Measurements from ENCODE around the gene RTKN. TPM values are rescaled to one million over a fixed set of nuclear protein-coding genes. Genes with fewer than 3 reads are reported as not detected.

The RTKN gene
- total RNA-seq, 1 experiment from 2014 or later = 83.1 TPM

DNA sequence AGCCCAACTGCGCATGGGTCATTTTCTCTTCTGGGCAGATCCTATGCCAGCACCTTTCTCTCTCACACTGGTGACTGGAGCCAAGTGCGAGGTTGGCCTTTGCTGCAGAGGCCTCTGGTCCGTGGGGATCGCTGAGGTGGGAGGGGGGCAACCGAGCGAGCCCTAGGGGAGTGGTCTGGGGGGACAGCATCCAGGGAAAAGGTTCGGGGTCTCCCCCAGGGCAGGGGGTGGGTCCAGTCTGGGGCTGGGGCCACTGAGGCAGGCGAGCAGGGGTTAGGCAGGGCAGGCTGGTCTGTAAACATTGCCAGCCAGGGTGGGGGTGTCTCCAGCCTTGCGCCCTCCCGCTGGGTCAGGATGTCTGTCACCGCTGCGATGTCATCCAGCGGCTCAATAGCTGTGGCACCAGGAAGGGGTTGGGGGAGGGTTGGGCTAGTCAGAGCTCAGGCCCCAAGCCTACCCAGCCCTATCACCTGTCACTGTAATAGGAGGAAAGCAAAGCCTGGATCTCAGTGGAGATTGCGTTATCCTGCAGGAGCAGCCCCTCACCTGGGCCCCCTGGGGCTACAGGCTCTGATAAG lies 15.5 kb downstream of the RTKN start:
- H3K4me1 ChIP-seq (ENCODE audit: control insufficient read depth, insufficient read depth, low read length) = peaks cover 3% of the 10 kb centered on the region; the same call in 1 of the 2 replicates
- H3K36me3 ChIP-seq (ENCODE audit: control insufficient read depth, insufficient read depth, low read length) = peaks cover 4% of the 10 kb centered on the region
- intact Hi-C loops (cut with micrococcal nuclease; ENCODE audit: unreplicated experiment) = no loop called here
- H3K4me3 ChIP-seq (ENCODE audit: low read depth in 2 of 2, low read length in 2 of 2) = no peak overlapping the region
- H3K9me3 ChIP-seq (ENCODE audit: control insufficient read depth, insufficient read depth, low read depth, low read length) = no peaks in the 10 kb centered on the region
- no peak for DNase-seq (ENCODE audit: low read depth, low spot score)
- TF ChIP-seq POLR2AphosphoS5 (IDR thresholded peaks at IDR 0.05; ENCODE audit: low read depth, low read length) (no peak), TCF7L2 (IDR thresholded peaks at IDR 0.05; ENCODE audit: low read depth, low read length) (no peak), SIN3A (IDR thresholded peaks at IDR 0.05; ENCODE audit: borderline replicate concordance, insufficient read depth, low read depth, low read length) (no peak)
- TF ChIP-seq, protein P1, sequence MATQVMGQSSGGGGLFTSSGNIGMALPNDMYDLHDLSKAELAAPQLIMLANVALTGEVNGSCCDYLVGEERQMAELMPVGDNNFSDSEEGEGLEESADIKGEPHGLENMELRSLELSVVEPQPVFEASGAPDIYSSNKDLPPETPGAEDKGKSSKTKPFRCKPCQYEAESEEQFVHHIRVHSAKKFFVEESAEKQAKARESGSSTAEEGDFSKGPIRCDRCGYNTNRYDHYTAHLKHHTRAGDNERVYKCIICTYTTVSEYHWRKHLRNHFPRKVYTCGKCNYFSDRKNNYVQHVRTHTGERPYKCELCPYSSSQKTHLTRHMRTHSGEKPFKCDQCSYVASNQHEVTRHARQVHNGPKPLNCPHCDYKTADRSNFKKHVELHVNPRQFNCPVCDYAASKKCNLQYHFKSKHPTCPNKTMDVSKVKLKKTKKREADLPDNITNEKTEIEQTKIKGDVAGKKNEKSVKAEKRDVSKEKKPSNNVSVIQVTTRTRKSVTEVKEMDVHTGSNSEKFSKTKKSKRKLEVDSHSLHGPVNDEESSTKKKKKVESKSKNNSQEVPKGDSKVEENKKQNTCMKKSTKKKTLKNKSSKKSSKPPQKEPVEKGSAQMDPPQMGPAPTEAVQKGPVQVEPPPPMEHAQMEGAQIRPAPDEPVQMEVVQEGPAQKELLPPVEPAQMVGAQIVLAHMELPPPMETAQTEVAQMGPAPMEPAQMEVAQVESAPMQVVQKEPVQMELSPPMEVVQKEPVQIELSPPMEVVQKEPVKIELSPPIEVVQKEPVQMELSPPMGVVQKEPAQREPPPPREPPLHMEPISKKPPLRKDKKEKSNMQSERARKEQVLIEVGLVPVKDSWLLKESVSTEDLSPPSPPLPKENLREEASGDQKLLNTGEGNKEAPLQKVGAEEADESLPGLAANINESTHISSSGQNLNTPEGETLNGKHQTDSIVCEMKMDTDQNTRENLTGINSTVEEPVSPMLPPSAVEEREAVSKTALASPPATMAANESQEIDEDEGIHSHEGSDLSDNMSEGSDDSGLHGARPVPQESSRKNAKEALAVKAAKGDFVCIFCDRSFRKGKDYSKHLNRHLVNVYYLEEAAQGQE (IDR thresholded peaks at IDR 0.05; ENCODE audit: insufficient read depth in 1 of 2, low read depth in 2 of 2, low read length in 1 of 2) = no peak
- TF ChIP-seq, protein P2, sequence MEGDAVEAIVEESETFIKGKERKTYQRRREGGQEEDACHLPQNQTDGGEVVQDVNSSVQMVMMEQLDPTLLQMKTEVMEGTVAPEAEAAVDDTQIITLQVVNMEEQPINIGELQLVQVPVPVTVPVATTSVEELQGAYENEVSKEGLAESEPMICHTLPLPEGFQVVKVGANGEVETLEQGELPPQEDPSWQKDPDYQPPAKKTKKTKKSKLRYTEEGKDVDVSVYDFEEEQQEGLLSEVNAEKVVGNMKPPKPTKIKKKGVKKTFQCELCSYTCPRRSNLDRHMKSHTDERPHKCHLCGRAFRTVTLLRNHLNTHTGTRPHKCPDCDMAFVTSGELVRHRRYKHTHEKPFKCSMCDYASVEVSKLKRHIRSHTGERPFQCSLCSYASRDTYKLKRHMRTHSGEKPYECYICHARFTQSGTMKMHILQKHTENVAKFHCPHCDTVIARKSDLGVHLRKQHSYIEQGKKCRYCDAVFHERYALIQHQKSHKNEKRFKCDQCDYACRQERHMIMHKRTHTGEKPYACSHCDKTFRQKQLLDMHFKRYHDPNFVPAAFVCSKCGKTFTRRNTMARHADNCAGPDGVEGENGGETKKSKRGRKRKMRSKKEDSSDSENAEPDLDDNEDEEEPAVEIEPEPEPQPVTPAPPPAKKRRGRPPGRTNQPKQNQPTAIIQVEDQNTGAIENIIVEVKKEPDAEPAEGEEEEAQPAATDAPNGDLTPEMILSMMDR (IDR thresholded peaks at IDR 0.05) = no peak
- ChIA-PET POLR2A (no interaction called here), CTCF (no interaction called here)
- H3K27me3 ChIP-seq (ENCODE audit: control insufficient read depth, insufficient read depth, low read length) = no peaks in the 10 kb centered on the region
- ATAC-seq = no peak
- H3K27ac ChIP-seq (ENCODE audit: low read length) = no peak overlapping the region
- BruUV-seq (replicated peaks) = no TSS peak
- in situ Hi-C loops (cut with HindIII; ENCODE audit: low pct_unique_long_range_greater_than_20kb, low sequenced_read_pairs) = no loop called here

DNA sequence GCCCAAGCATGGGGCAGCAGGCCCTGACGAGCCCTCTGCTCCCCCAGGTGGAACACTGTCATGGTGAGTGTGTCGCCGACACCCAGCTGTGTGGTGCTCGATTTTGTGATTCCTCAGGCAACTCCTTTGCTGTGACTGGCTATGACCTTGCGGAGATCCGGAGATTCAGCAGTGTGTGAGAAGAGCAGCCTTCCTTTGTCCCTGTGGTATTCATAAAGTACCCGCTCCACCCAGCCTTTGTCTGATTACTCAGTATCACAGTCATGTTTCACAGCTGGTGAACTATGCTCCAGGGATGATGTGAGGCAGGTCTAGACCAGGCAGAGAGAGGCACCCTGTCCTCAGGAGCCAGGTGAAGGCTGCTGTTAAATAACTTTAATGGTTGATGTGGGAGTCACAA lies 16.2 kb downstream of the RTKN start:
- DNase-seq (ENCODE audit: low read depth, low spot score) (no peak), ATAC-seq (no peak)
- TF ChIP-seq, protein P2 (IDR thresholded peaks at IDR 0.05) = no peak
- TF ChIP-seq SIN3A (IDR thresholded peaks at IDR 0.05; ENCODE audit: borderline replicate concordance, insufficient read depth, low read depth, low read length) (no peak), POLR2AphosphoS5 (IDR thresholded peaks at IDR 0.05; ENCODE audit: low read depth, low read length) (no peak), TCF7L2 (IDR thresholded peaks at IDR 0.05; ENCODE audit: low read depth, low read length) (no peak)
- TF ChIP-seq, protein P1 (IDR thresholded peaks at IDR 0.05; ENCODE audit: insufficient read depth in 1 of 2, low read depth in 2 of 2, low read length in 1 of 2) = no peak
- H3K9me3 ChIP-seq (ENCODE audit: control insufficient read depth, insufficient read depth, low read depth, low read length) = no peaks in the 10 kb centered on the region
- H3K4me3 ChIP-seq (ENCODE audit: low read depth in 2 of 2, low read length in 2 of 2) = no peak overlapping the region
- no peak overlapping the region for H3K27ac ChIP-seq (ENCODE audit: low read length)
- in situ Hi-C loops (cut with HindIII; ENCODE audit: low pct_unique_long_range_greater_than_20kb, low sequenced_read_pairs) (no loop called here), intact Hi-C loops (cut with micrococcal nuclease; ENCODE audit: unreplicated experiment) (no loop called here)
- no TSS peak for BruUV-seq (replicated peaks)
- peaks cover 6% of the 10 kb centered on the region; the same call in 1 of the 2 replicates for H3K4me1 ChIP-seq (ENCODE audit: control insufficient read depth, insufficient read depth, low read length)
- H3K27me3 ChIP-seq (ENCODE audit: control insufficient read depth, insufficient read depth, low read length) = no peaks in the 10 kb centered on the region
- ChIA-PET CTCF (no interaction called here), POLR2A (no interaction called here)
- peaks cover under 1% of the 10 kb centered on the region for H3K36me3 ChIP-seq (ENCODE audit: control insufficient read depth, insufficient read depth, low read length)

Measured in Panc1 (cell line).